Mucosa of rectum (tissue), 2 donors: Measurements from ENCODE around the gene SLC6A3.

Experiments
- H3K27ac ChIP-seq, 2 donors: one replicate each; pipeline ENCODE4 v1.7.0; 2013; ENCODE audit warnings: inconsistent platforms in 2 of 2, low read depth in 2 of 2, low read length in 2 of 2
- H3K27me3 ChIP-seq, 2 donors: one replicate each; pipeline ENCODE4 v1.7.0; 2013; ENCODE audit warnings: low read length in 2 of 2; ENCODE audit not compliant: control insufficient read depth in 2 of 2, insufficient read depth in 2 of 2
- H3K36me3 ChIP-seq, 2 donors: one replicate each; pipeline ENCODE4 v1.7.0; 2013; ENCODE audit warnings: low read length in 2 of 2; ENCODE audit not compliant: control insufficient read depth in 2 of 2, insufficient read depth in 2 of 2
- H3K4me1 ChIP-seq, 2 donors: one replicate each; pipeline ENCODE4 v1.7.0; 2013; ENCODE audit warnings: low read length in 2 of 2, mild to moderate bottlenecking in 1 of 2; ENCODE audit not compliant: control insufficient read depth in 2 of 2, insufficient read depth in 2 of 2
- H3K4me3 ChIP-seq, 2 donors: one replicate each; pipeline ENCODE4 v1.7.0; 2013; ENCODE audit warnings: low read length in 2 of 2
- H3K9ac ChIP-seq, 2 donors: one replicate each; pipeline ENCODE4 v1.7.0; 2013; ENCODE audit warnings: low read length in 2 of 2, low read depth in 1 of 2, mild to moderate bottlenecking in 1 of 2
- H3K9me3 ChIP-seq, 2 donors: one replicate each; pipeline ENCODE4 v1.7.0; 2013; ENCODE audit warnings: low read length in 2 of 2; ENCODE audit not compliant: control insufficient read depth in 2 of 2
- donor health status: healthy.
- donor health status: Normal muscosa, but diverticular disease.

SLC6A3 gene

DNA sequence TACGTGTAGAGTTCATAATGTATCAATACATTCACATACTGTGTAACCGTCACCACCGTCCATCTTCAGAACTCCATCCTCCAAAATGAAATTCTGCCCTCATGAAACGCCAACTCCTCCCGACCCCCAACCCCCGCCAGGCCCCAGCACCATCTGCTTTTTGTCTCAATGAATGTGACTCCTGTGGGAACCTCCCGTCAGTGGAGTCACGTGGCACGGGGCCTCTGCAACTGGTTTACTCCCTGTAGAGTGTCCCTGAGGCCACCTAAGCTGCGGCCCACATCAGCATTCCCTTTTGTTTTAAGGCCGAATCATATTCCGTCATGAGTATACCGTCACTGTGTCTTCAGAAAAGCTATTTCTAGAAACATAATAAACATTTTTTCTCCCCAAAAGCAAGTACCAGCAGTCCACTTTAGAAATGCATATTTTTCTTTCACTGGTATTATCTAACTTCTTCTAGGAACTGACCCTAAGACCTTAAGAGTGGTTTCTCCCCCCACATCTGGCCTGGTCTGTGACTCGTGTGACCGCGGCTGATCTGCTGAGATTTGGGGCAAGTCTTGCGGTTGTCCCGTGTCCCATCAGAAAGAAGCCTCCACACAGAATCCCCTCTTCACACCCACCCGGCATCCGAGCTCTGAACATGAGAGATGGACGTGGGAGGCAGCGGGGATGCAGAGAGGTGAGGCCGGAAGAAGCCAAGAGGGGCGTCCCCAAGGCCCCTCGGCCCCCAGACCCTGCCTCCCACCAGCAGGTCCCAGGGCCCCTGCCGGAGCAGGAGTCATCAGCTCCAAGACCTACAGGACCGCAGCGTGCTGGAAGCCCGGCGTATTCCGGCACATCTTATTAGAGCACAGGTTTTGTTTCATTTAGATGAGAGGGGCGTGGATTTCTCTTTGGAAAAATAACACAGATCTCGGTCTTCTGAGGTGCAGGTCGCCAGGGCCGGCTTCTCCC lies 38.3 kb downstream of the SLC6A3 start:
- Histone ChIP-seq H3K4me3 (no peak overlapping the region), H3K27me3 (no peaks in the 10 kb centered on the region), H3K36me3 (no peaks in the 10 kb centered on the region), H3K4me1 (no peaks in the 10 kb centered on the region), H3K27ac (no peak overlapping the region), H3K9ac (no peak overlapping the region), H3K9me3 (no peaks in the 10 kb centered on the region)

DNA sequence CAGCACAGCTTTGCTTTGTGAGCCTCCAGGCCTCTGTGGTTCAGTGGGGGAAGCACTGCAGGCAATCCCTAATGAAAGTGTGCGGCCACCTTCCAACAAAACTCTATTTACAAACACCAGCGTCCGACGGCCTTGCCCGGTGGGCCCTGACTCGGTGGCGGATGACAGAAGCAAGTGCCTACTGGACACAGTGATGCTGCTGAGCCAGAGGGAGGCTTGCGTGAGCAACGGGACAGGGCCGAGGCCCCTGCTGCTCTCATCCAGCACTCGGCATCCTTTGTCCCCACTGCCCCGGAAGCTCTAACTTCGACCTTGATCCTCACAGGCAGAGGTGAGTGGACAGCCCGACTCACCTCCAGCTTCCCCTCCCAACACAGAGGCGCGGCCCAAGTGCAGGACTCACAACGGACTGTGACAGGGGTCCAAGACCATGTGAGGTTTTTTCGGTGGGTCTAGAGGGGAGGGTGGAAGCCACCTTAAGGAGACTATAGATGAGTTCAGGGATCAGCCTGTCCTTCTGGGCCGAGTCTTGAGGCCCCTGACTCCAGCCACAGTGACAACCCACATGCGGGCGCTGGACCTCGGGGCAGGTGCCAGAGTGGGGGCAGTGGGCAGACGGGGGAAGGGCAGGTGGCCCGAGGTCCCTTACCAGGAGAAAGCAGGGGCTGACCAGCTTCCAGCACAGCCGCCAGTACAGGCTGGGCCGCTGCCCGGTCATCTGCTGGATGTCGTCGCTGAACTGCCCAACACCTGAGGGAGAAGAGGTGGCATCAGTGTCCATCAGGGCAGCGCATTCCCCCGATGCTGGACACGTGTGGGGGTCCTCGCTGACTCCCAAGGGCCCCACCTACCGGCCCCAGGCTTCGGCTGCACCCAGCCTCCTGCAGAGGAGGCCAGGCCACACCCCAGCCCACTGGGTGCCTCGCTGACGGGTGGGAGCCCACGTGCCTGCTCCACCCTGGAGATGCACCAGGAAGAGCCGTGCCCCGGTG lies 39.4 kb downstream of the SLC6A3 start:
- H3K27me3 ChIP-seq: no peaks in the 10 kb centered on the region
- no peak overlapping the region for H3K27ac ChIP-seq
- no peaks in the 10 kb centered on the region for H3K4me1 ChIP-seq
- no peak overlapping the region for H3K9ac ChIP-seq
- no peaks in the 10 kb centered on the region for H3K9me3 ChIP-seq
- H3K4me3 ChIP-seq: no peak overlapping the region
- H3K36me3 ChIP-seq: no peaks in the 10 kb centered on the region

DNA sequence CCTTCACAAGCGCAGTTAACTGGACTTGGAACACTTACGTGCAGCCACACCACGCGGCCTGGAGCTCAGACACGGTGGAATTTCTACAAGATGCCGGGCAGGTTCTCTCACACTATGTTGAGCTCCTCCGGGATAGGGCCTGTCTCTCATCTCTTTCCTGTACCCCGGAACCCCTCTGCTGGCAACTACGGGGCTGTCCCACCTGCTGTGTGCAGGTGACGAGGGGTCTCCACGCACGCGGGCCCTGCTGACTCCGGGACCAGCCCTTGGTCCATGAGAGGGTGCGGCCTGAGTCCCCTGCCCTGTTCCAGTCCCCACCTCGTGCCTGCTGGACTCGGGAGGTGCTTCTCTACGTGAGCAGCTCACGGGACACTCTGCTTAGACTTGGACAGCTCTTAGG lies 40.1 kb downstream of the SLC6A3 start:
- Histone ChIP-seq H3K9ac (no peak overlapping the region), H3K27ac (no peak overlapping the region), H3K9me3 (no peaks in the 10 kb centered on the region), H3K36me3 (no peaks in the 10 kb centered on the region), H3K4me3 (no peak overlapping the region), H3K4me1 (no peaks in the 10 kb centered on the region), H3K27me3 (no peaks in the 10 kb centered on the region)

DNA sequence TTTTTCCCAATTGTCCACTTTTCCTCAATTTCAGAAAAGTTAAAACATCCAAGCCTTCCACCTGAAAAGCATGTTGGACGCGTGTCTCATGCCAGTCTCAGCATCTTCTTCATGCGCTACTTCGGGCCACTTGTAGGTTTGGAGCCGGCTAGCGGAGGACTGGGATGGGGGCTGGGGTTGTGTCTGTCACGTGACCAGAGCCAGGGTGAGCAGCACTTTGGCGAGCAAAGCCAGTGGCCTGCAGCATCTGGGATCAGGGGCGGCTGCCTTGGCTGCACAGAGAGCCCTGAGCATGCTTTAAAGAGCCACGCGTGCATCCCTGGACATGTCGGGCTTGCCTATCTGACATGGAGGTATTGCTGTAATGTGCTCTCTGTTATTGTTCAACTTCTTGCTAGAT lies 41.2 kb downstream of the SLC6A3 start:
- Histone ChIP-seq H3K9ac (no peak overlapping the region), H3K36me3 (no peaks in the 10 kb centered on the region), H3K4me3 (no peak overlapping the region), H3K27ac (no peak overlapping the region), H3K4me1 (no peaks in the 10 kb centered on the region), H3K27me3 (peaks cover 0 to 6% of the 10 kb centered on the region in 2 donors), H3K9me3 (no peaks in the 10 kb centered on the region)

DNA sequence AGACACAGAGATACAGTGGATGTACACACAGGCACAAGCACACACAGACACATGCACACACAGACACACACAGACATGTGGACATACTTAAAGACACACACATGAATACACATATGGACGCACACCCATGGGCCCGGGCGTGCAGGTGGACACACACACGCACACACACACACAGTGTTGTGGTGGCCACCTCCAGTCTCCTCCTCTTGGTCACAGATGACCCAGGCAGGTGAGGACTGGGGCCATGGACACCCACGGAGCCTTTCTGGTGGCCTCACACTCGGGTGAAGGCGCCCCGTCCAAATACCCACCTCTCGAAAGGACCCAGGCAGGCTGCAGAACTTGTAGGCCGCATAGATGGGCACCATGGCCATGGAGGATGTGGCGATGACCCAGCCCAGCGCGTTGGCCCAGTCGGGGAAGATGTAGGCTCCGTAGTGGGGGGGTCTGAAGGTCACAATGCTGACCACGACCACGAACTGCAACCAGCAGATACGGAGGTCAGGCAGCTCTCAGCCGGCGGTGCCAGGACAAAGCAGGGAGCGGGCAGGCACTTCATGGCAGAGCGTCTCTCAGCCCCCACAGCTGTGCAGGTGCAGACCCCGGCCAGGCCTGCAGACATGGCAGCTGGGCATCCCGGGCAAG lies 42.5 kb downstream of the SLC6A3 start:
- Histone ChIP-seq H3K4me1 (no peaks in the 10 kb centered on the region), H3K27me3 (peaks cover 0 to 6% of the 10 kb centered on the region in 2 donors), H3K27ac (no peak overlapping the region), H3K9ac (no peak overlapping the region), H3K4me3 (no peak overlapping the region), H3K9me3 (no peaks in the 10 kb centered on the region), H3K36me3 (no peaks in the 10 kb centered on the region)

- H3K27me3 ChIP-seq: peaks cover 0 to 6% of the 10 kb centered on the region in 2 donors
- no peaks in the 10 kb centered on the region for H3K9me3 ChIP-seq
- no peak overlapping the region for H3K4me3 ChIP-seq
- H3K27ac ChIP-seq: no peak overlapping the region
- H3K4me1 ChIP-seq: no peaks in the 10 kb centered on the region
- H3K9ac ChIP-seq: no peak overlapping the region
- H3K36me3 ChIP-seq: no peaks in the 10 kb centered on the region
Observed at GRCh38 chr5:1401536-1402138, 43.6 kb downstream of the SLC6A3 start.

DNA sequence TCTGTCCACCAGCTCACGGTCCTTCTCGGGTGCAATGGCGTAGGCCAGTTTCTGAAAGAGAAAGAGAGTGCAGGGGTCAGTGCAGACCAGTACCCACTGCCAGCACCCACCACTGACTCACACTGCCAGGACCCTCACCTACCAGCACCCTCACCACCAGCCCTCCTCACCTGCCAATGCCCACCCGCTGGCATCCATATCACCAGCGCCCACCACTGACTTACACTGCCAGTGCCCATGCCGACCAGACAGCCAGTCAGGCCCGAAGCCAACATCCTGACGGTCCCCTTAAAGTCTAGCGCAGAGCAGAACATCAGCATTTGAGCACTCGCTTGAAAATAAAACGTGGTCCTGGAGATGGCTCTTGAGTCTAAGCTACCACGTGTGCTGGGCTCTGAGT lies 44.3 kb downstream of the SLC6A3 start:
- Histone ChIP-seq H3K36me3 (no peaks in the 10 kb centered on the region), H3K9ac (no peak overlapping the region), H3K27me3 (peaks cover 0 to 6% of the 10 kb centered on the region in 2 donors), H3K27ac (no peak overlapping the region), H3K4me3 (no peak overlapping the region), H3K4me1 (no peaks in the 10 kb centered on the region), H3K9me3 (no peaks in the 10 kb centered on the region)

DNA sequence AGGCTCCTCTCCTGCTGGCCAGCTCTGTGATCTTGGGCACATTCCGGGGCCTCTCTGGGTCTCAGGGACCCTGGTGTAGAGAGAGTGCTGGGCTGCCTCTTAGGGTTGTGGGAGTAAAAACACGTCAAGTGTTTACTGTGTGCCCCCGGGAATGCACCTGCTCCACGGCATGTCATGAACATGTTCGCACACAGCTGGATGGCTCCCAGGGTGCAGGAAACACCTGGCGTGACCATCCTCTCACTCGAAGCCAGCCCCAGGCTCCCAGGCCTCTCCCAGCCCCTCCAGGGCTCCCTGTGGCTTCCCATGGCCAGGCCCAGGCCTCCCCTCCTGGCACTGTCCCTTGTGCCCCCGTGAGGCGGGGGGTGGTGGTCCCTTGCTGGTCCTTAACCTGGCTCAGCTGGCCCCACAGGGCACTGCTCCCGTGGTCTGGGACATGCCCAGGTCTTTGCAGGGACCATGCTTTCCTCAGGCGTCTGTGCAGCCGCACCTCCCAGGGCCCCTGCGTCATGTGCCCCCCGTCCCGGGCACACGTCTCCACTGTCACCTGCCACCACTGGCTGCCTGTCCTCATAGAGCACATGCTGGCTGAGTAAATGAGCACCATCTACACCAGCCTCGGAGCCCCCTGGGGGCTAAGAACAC lies 44.9 kb downstream of the SLC6A3 start:
- H3K9me3 ChIP-seq: no peaks in the 10 kb centered on the region
- peaks cover 3 to 6% of the 10 kb centered on the region in 2 donors for H3K27me3 ChIP-seq
- no peak overlapping the region for H3K27ac ChIP-seq
- no peaks in the 10 kb centered on the region for H3K4me1 ChIP-seq
- H3K4me3 ChIP-seq: no peak overlapping the region
- H3K9ac ChIP-seq: no peak overlapping the region
- H3K36me3 ChIP-seq: no peaks in the 10 kb centered on the region

DNA sequence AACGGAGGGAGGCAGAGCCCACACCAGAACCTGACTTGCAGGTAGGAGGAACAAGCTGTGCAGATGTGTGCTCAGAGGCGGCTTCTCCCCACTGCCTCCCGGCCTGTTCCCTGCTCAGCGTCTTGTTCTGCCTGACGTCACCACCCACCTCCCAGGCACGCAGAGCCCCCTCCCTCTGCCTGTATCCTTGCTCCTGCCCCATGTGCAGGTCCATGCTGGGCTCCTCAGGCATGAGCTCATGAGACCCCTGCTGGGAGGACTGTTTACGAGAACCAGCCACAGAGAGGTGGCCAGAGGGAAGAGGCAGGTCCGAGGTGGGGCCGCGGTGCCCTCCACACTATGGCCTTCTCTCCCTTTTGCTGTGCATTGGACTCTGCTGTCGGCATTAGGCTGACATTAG lies 45.5 kb downstream of the SLC6A3 start:
- H3K4me1 ChIP-seq: no peaks in the 10 kb centered on the region

More for the DNA sequence above, 45.5 kb downstream of the SLC6A3 start:
- no peaks in the 10 kb centered on the region for H3K36me3 ChIP-seq
- no peak overlapping the region for H3K4me3 ChIP-seq
- no peaks in the 10 kb centered on the region for H3K9me3 ChIP-seq
- no peak overlapping the region for H3K9ac ChIP-seq
- H3K27me3 ChIP-seq: peaks cover 4 to 10% of the 10 kb centered on the region in 2 donors
- H3K27ac ChIP-seq: no peak overlapping the region
